ENCODE data around the gene HOXC5.
"Not testable (repeated sequence)": the region's sequence is repeated elsewhere in the genome, so short reads cannot be mapped to it uniquely, and the experiment has no call there.

Gene HOXC5

DNA sequence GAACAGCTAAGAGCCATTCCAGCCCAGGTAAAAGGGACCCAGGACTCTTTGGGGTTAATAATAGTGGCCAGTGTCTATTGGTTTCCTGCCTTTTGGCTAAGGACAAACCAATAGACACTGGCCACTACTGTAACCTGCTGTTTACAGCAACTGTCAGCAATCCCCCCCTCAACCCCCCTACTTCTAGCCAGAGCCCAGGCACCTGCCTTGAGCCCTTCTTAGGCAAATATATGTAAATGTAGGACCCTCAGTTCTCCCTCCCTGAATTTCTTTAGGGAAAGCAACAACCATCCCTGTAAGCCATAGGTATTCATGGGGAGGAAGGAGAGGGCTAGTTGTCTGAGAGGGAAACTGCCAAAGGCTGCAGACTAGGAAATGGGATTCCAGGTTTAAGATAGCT, 43.1 kb downstream of the HOXC5 start:
- DNase-seq: no peak

DNA sequence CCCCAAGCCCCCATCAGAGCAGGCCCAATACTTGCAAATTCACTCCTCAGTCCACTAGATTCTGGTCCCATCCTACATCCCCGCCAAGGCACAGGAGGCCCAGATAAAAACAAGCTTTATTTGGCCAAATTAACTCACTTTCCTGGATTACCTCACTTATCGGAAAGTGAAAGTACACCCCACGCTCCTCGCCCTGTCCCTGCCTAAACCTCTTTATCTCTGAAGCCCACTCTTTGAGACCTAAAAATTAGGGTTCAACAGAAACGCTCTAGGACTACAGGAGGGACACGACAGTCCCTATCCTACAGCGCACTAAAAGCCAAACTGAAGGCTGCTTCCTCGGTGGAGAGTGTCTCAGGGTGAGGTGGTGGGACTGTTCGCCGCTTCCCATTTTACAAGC, 45.0 kb downstream of the HOXC5 start:
- DNase-seq: not testable (repeated sequence)

DNA sequence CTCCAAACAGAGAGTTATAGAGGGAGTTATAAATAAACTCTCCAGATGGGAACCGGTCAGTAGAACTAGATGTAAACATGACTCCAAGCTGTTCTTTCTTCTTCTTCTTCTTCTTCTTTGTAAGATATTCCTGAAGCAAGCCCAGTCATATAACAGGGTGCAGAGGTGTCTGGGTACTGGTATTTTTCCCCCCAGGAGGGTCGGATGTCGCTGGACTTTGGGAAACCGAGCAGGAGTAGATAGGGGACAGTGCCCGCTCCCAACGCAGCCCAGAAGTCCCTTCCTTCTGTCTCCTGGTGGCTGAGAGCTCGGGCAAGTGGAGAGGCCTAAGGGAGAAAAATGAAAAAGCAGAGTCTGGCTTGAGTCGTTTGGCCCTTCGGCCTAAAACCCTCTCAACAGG, 46.3 kb downstream of the HOXC5 start:
- not testable (repeated sequence) for DNase-seq

DNA sequence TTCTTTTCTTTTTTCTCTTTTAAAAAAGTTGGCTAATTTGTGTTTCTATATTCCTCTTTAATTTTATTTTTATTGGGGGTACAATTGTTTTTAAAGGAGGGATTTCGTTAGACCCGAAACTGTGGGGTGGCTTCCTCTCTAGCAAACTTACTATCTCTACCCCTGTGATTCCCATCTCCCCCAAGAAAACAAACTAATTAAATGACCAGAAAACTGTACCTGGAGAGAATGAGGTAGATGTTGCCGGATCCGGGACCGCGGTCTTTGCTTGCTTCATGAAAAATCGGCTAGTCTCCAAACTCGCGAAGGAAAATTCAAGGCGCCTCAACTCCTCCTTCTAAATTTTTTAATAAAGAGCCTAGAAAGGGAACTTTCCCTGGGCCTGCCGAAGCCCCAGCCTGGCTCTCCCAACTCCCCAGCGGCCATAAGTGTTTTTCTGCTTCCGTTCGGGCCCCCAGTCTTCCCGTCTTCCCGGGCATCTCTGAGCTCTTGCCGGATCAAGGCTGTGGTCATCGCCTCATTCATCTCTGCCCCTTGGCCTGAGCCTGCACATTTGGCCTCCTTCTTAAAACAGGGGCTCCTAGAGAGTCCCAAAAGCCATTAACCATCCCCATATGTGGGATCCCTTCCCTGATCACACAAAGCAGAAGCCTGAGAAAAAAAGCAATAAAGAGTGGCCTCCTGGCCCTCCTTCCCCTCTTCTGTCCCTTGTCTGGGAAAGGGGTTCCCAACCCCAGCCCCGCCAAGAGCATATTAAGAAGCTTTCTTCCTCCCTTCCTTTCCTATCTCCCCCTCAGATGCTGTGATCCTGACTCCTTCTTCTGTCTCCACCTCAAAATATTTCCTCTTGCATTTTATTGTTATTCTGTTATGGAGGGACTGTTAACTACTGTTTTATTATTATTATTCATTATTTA, 47.4 kb downstream of the HOXC5 start:
- DNase-seq: not testable (repeated sequence)

DNA sequence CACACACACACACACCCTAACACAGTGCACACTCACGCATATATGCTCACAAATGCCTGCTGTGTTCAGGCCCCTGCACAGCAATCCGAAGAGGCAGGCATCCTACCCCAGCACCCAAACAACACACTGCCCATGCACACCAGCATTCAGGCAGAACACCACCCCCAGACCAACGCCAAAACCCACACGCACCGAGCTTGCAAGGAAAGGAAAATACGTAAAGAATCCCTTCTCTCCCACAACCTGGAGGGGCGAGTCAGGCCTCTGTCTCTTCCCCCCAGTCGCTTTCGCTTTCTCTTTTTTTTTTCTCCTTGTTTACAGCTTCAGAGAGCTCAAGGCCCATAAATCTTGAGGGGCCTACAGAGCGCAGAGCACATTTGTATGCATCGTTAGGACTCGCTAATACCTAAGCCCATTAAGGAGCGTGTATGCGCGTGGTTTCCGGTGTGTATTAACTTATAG, 48.2 kb downstream of the HOXC5 start:
- DNase-seq: not testable (repeated sequence)

DNA sequence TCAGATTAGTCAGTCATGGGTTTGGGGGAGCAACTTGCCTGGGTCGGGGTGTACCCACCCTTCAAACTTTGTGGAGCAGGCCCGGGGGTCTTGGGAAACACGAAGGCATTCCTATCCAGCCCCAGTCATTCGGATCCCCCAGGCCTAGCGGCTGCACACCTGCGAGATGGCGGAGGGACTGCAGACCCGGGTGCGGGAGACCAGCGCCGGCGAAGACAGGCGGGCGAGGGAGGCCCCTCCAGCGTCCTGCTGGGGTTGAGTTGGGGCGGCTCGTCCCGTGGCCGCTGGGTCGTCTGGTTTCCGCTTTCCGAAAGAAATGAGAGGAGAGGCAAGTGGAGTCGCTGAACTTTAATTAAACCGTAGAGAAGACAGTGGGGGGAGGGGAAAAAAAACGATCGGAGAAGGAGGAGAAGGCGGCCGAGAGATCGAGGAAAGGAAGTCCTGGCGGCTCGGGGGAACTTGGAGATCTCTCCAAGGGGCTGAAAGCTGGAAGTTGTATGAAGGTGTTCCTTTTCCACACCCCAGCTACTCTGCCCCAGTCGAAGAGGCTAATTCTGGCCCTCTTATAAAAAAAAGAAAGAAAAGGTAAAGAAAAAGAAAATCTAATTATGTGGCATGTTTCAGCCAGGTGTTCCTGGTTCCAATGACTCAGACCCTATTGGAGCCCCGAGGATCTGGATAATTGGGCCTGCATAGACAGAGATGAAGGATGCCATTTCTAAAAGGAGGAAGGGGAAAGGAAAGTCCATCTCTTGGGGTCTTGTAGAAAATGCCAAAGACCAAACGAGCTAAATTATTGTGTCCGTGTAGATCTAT, 48.9 kb downstream of the HOXC5 start:
- DNase-seq: not testable (repeated sequence)

DNA sequence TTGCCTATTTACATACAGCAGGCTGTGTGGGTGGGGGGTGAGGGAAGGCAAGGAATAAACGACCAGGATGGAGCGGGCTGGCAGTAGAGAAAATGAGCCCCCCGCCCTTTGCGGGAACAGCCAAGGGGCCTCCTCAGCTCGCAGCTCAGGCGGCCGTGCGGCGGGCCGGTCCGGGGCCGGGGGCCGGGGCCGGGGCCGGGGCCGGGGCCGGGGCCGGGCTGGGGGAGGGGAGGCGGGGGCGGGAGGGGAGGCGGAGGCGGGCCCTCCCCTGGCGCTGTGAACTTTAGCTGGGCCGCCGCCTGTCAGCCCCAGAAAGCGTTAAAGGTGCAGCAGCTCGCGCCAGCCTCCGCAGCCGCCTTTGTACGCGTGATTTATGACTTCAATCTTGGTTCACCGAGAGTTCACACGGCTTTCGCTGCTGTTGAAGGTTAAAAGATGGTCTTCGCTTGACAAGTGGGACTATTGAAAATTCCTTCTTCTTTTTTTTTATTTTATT, 49.6 kb downstream of the HOXC5 start:
- DNase-seq: no peak

Measured in NCI-H526 treated with DMSO at 0.1 percent for 48 hours (cell line).